CD14-positive monocyte (primary cell): ENCODE results near the gene SLC3A2. TPM values are rescaled to one million over a fixed set of nuclear protein-coding genes. Genes with fewer than 3 reads are reported as not detected.

Source experiments
- DNase-seq, 3 donors: peaks; one replicate each; pipeline ENCODE4 v3.0.0-alpha.2; 2011 to 2022
- H2AFZ ChIP-seq: 2 replicates; pipeline ENCODE4 v1.6.0; 2012; ENCODE audit warnings: mild to moderate bottlenecking, low read depth, low read length, inconsistent platforms; ENCODE audit not compliant: insufficient read depth, poor library complexity, severe bottlenecking
- H3K27ac ChIP-seq, 2 donors: 1 replicate in 1 of 2; 2 replicates in 1 of 2; pipeline ENCODE4 v1.5.1; 2012 to 2013; ENCODE audit warnings: low read length in 2 of 2, control low read depth in 1 of 2, inconsistent platforms in 1 of 2, low read depth in 1 of 2, mild to moderate bottlenecking in 1 of 2
- H3K27me3 ChIP-seq, 2 donors: one replicate each; pipeline versions ENCODE4 v1.6.0 to v1.6.1; 2011 to 2013; ENCODE audit warnings: low read length in 2 of 2; ENCODE audit not compliant: control insufficient read depth in 2 of 2, insufficient read depth in 2 of 2
- H3K36me3 ChIP-seq, 2 donors: replicated peaks in 1 of 2; 1 replicate in 1 of 2; 2 replicates in 1 of 2; pipeline versions ENCODE4 v1.5.1 to v1.6.1; 2012 to 2013; ENCODE audit warnings: low read length in 2 of 2, control low read depth in 1 of 2, inconsistent platforms in 1 of 2, mild to moderate bottlenecking in 1 of 2; ENCODE audit not compliant: insufficient read depth in 2 of 2, control insufficient read depth in 1 of 2
- H3K4me1 ChIP-seq, 2 donors: 1 replicate in 1 of 2; 2 replicates in 1 of 2; pipeline versions ENCODE4 v1.5.1 to v1.6.1; 2012 to 2013; ENCODE audit warnings: low read length in 2 of 2, control low read depth in 1 of 2, inconsistent platforms in 1 of 2, mild to moderate bottlenecking in 1 of 2, moderate library complexity in 1 of 2; ENCODE audit not compliant: insufficient read depth in 2 of 2, control insufficient read depth in 1 of 2
- H3K4me2 ChIP-seq: replicated peaks from 2 replicates; pipeline ENCODE3; 2012; ENCODE audit warnings: low read length, moderate library complexity, mild to moderate bottlenecking; ENCODE audit not compliant: poor library complexity, severe bottlenecking; ENCODE audit errors: extremely low read depth
- H3K4me3 ChIP-seq, 3 experiments: fragments of 200-600 bp in 1 of 3; sonication (generic) in 1 of 3; replicated peaks in 1 of 3; 1 replicate in 2 of 3; 2 replicates in 1 of 3; pipeline ENCODE4 v1.5.1; 2011 to 2013; ENCODE audit warnings: low read length in 3 of 3, mild to moderate bottlenecking in 3 of 3, control low read depth in 2 of 3, low read depth in 2 of 3, inconsistent platforms in 1 of 3, moderate library complexity in 1 of 3
- H3K79me2 ChIP-seq: 2 replicates; pipeline ENCODE4 v1.6.0; 2012; ENCODE audit warnings: mild to moderate bottlenecking, control low read depth, inconsistent platforms, low read length, moderate library complexity; ENCODE audit not compliant: insufficient read depth
- H3K9ac ChIP-seq: 2 replicates; pipeline ENCODE4 v1.6.0; 2017; ENCODE audit warnings: low read length, mild to moderate bottlenecking; ENCODE audit not compliant: insufficient read depth, poor library complexity, severe bottlenecking
- H3K9me3 ChIP-seq, 2 donors: replicated peaks in 1 of 2; 1 replicate in 1 of 2; 2 replicates in 1 of 2; pipeline versions ENCODE4 v1.5.1 to v1.6.1; 2012 to 2013; ENCODE audit warnings: low read length in 2 of 2, control low read depth in 1 of 2; ENCODE audit not compliant: control insufficient read depth in 1 of 2, insufficient read depth in 1 of 2
- H4K20me1 ChIP-seq: 2 replicates; pipeline ENCODE4 v1.6.0; 2012; ENCODE audit warnings: mild to moderate bottlenecking, low read length, control low read depth, moderate library complexity; ENCODE audit not compliant: insufficient read depth
- H3K27ac Mint-ChIP-seq, 7 donors: one replicate each; pipeline ENCODE4 v1.8.0; 2020; ENCODE audit warnings: mild to moderate bottlenecking in 7 of 7, mixed read lengths in 7 of 7, moderate library complexity in 6 of 7, inconsistent platforms in 2 of 7
- H3K27me3 Mint-ChIP-seq, 3 donors: one replicate each; pipeline ENCODE4 v1.8.0; 2021 to 2022; ENCODE audit warnings: low read depth in 3 of 3, mild to moderate bottlenecking in 3 of 3, mixed read lengths in 3 of 3, moderate library complexity in 3 of 3, inconsistent platforms in 1 of 3
- H3K36me3 Mint-ChIP-seq, 2 donors: one replicate each; pipeline ENCODE4 v1.8.0; 2020; ENCODE audit warnings: mixed read lengths in 2 of 2, inconsistent platforms in 1 of 2, mild to moderate bottlenecking in 1 of 2
- H3K4me1 Mint-ChIP-seq: one replicate; pipeline ENCODE4 v1.8.0; 2020; ENCODE audit warnings: mild to moderate bottlenecking, mixed read lengths
- H3K4me3 Mint-ChIP-seq, 2 donors: one replicate each; pipeline ENCODE4 v1.8.0; 2020; ENCODE audit warnings: mild to moderate bottlenecking in 2 of 2, mixed read lengths in 2 of 2, moderate library complexity in 1 of 2
- H3K9me3 Mint-ChIP-seq, 7 donors: one replicate each; pipeline ENCODE4 v1.8.0; 2020 to 2022; ENCODE audit warnings: mixed read lengths in 7 of 7, mild to moderate bottlenecking in 6 of 7, moderate library complexity in 6 of 7, inconsistent platforms in 2 of 7
- WGBS: methylation state at CpG from one replicate; pipeline ENCODE4 v1.1.5; 2013; ENCODE audit warnings: missing lambda C conversion rate; ENCODE audit not compliant: insufficient coverage; 5-methylcytosine and 5-hydroxymethylcytosine counted together
- intact Hi-C, 2 donors: fragments of 100-400 bp; cut with micrococcal nuclease; formaldehyde crosslinking; loops; one replicate each; pipeline versions ENCODE4 v1.15.0 to v1.15.1; 2023
- polyA plus RNA-seq, 3 donors: library from polyadenylated mRNA; depleted of rRNA in 1 of 3; unstranded in 2 of 3; stranded (reverse) in 1 of 3; fragments of 300-500 nt in 2 of 3; fragments of >200 nt in 1 of 3; fragmentation: Illumina TruSeq in 2 of 3; gene quantifications; 1 replicate in 2 of 3; 2 replicates in 1 of 3; pipeline ENCODE4 v1.2.3, GENCODE V29; 2012 to 2021
- TF ChIP-seq, protein P1 (sequence below): fragments of 200-600 bp; IDR thresholded peaks from one replicate; pipeline ENCODE4 v1.8.0; 2022; ENCODE audit warnings: antibody characterized with exemption, mild to moderate bottlenecking

Gene SLC3A2
- polyA plus RNA-seq, 3 donors: 156 to 231 (median 189) TPM

DNA sequence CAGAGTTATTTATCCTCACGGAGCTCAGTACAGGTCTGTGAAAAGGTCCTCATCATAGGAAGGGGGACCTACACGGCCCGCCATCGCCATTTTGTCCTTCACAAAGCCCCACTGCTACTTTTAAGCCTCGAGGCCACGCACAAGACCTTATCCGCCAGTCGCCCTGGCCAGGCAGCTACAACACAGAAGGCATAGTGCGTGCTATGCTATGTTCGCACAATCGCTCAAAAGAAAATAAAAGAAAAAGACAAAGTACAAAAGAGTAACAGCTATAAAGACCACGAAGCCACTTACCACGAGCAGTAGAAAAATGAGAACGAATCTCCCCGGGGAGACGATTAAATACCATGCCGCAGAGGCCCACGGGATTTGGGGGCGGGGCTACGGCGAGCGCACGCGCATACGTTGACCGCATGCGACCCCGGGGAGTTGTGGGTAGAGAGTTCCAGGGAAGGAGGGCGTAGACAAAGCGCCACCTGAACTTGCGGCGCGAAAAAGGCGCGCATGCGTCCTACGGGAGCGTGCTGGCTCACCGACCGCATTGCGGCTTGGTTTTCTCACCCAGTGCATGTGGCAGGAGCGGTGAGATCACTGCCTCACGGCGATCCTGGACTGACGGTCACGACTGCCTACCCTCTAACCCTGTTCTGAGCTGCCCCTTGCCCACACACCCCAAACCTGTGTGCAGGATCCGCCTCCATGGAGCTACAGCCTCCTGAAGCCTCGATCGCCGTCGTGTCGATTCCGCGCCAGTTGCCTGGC lies 24.9 kb upstream of the SLC3A2 start:
- H3K79me2 ChIP-seq: peaks cover 56% of the 10 kb centered on the region
- H3K27ac ChIP-seq: peak overlapping the region; percentile 11 to 81
- TF ChIP-seq, protein P1, sequence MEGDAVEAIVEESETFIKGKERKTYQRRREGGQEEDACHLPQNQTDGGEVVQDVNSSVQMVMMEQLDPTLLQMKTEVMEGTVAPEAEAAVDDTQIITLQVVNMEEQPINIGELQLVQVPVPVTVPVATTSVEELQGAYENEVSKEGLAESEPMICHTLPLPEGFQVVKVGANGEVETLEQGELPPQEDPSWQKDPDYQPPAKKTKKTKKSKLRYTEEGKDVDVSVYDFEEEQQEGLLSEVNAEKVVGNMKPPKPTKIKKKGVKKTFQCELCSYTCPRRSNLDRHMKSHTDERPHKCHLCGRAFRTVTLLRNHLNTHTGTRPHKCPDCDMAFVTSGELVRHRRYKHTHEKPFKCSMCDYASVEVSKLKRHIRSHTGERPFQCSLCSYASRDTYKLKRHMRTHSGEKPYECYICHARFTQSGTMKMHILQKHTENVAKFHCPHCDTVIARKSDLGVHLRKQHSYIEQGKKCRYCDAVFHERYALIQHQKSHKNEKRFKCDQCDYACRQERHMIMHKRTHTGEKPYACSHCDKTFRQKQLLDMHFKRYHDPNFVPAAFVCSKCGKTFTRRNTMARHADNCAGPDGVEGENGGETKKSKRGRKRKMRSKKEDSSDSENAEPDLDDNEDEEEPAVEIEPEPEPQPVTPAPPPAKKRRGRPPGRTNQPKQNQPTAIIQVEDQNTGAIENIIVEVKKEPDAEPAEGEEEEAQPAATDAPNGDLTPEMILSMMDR: no peak
- Mint-ChIP-seq H3K36me3 (peaks cover 28 to 29% of the 10 kb centered on the region in 2 donors), H3K4me3 (peak overlapping the region; percentile 91 to 98), H3K4me1 (peaks cover 48% of the 10 kb centered on the region), H3K27me3 (no peaks in the 10 kb centered on the region), H3K9me3 (no peaks in the 10 kb centered on the region), H3K27ac (peak overlapping the region; percentile 88 to 94 (median 90))
- peak overlapping the region; percentile 99 for H2AFZ ChIP-seq
- H3K4me2 ChIP-seq: peak overlapping the region; percentile 89
- H3K27me3 ChIP-seq: no peaks in the 10 kb centered on the region
- peaks cover 25 to 33% of the 10 kb centered on the region in 2 donors for H3K36me3 ChIP-seq
- WGBS: 0% methylated on average over 51 of the region's 54 CpGs
- peak; percentile 97 to 99 (median 98) for DNase-seq
- H3K9me3 ChIP-seq: no peaks in the 10 kb centered on the region
- peaks cover 34 to 45% of the 10 kb centered on the region in 2 donors for H3K4me1 ChIP-seq
- peak overlapping the region; percentile 75 for H3K9ac ChIP-seq
- H4K20me1 ChIP-seq: peaks cover 33% of the 10 kb centered on the region
- H3K4me3 ChIP-seq: peak overlapping the region; percentile 77 to 96 (median 94)
- intact Hi-C loops: loop anchor here (1.0 to 10.0 kb wide), 4 partner anchors 13 to 241 kb away; partner anchors contain the start of genes EML3 (in 1 of the 2), ROM1 (in 1 of the 2) and TMEM179B (in 1 of the 2)

- Mint-ChIP-seq H3K4me1 (peaks cover 48% of the 10 kb centered on the region), H3K9me3 (no peaks in the 10 kb centered on the region), H3K36me3 (peaks cover 28 to 29% of the 10 kb centered on the region in 2 donors), H3K27me3 (no peaks in the 10 kb centered on the region), H3K27ac (peak overlapping the region; percentile 35 to 90 (median 86)), H3K4me3 (peak overlapping the region; percentile 91 to 98)
- peak overlapping the region; percentile 59 for H3K9ac ChIP-seq
- H3K9me3 ChIP-seq: no peaks in the 10 kb centered on the region
- H3K4me3 ChIP-seq: peak overlapping the region; percentile 59 to 94 (median 77)
- H4K20me1 ChIP-seq: peaks cover 33% of the 10 kb centered on the region
- peaks cover 34 to 45% of the 10 kb centered on the region in 2 donors for H3K4me1 ChIP-seq
- no peak for DNase-seq
- H3K27ac ChIP-seq: peak overlapping the region in 1 of 2 donors; percentile 74
- 8% methylated on average over 19 of the region's 20 CpGs for WGBS
- peaks cover 56% of the 10 kb centered on the region for H3K79me2 ChIP-seq
- intact Hi-C loops: loop anchor here in 1 of 2 donors (10.0 kb wide), 1 partner anchor 242 kb away; the partner anchor contains the start of genes EML3 and ROM1
- no peaks in the 10 kb centered on the region for H3K27me3 ChIP-seq
- H3K36me3 ChIP-seq: peaks cover 24 to 29% of the 10 kb centered on the region in 2 donors
- H3K4me2 ChIP-seq: peak overlapping the region; percentile 89
- TF ChIP-seq, protein P1: no peak
- H2AFZ ChIP-seq: peak overlapping the region; percentile 99
Observed at GRCh38 chr11:62856333-62856895, 24.3 kb upstream of the SLC3A2 start.
